Measurements from ENCODE around the gene LINGO1. TPM values are rescaled to one million over a fixed set of nuclear protein-coding genes. Genes with fewer than 3 reads are reported as not detected.

The LINGO1 gene
- total and polyA plus RNA-seq, 9 of the 15 experiments (the other 6 are each of a cell fraction or from before 2014, with no cell fraction given), result 0.07 to 15.3 (median 2.1) TPM

DNA sequence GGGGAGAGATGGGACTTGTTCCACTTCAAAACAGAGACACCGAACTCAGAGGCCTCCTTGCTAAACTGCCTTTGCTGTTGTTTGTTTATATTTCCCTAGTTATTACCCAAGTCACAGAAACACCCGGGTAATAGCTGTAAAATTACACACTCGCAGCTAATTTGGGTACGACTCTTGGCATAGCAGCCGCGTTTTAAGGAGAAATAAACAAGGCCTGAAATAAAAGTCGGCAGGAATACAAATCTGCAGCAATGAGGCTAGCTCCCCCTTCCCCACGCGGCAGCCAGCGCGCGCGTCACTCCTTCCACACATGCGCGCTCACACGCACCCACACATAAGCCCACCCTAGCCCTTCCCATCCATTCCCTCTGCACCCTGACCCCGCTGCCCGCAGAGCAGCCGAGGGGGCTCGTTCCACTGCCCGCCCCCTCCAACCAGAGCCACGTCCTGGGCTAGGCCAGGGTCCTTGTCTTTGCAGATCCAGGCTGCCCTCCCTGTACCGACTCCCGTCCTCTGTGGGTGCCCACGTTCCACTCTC lies 67.3 kb downstream of the LINGO1 start:
- Histone ChIP-seq H3K27me3 (ENCODE audit: control insufficient read depth in 2 of 2, insufficient read depth in 2 of 2, low read length in 2 of 2) (peaks cover 19 to 23% of the 10 kb centered on the region in 2 experiments; a peak in 4 of 5 replicates), H3K9ac (ENCODE audit: insufficient read depth in 1 of 2, low read depth in 2 of 2, low read length in 2 of 2) (no peak overlapping the region), H3K9me1 (ENCODE audit: control insufficient read depth, insufficient read depth, low read length) (no peaks in the 10 kb centered on the region), H3K27ac (ENCODE audit: extremely low read depth, low read depth, low read length) (no peak overlapping the region), H2AFZ (ENCODE audit: low read depth, low read length) (0 out of 2 replicates have a peak overlapping the region, but pooled peaks have one; percentile 27), H4K20me1 (replicated peaks; ENCODE audit: control insufficient read depth, insufficient read depth, low read length) (no peaks in the 10 kb centered on the region), H3K4me3 (no peak overlapping the region), H3K79me2 (ENCODE audit: control insufficient read depth, insufficient read depth, low read length) (no peaks in the 10 kb centered on the region), H3K4me2 (ENCODE audit: insufficient read depth, low read length) (no peak overlapping the region), H3K4me1 (replicated peaks in 1 of 2; ENCODE audit: control insufficient read depth in 2 of 2, insufficient read depth in 2 of 2, low read length in 2 of 2) (peaks cover 11 to 14% of the 10 kb centered on the region in 2 experiments), H3K36me3 (ENCODE audit: control insufficient read depth, insufficient read depth, low read length) (no peaks in the 10 kb centered on the region), H3K9me3 (replicated peaks; ENCODE audit: control insufficient read depth, insufficient read depth, low read depth, low read length) (no peaks in the 10 kb centered on the region; the same call in 1 of the 2 replicates)
- ATAC-seq, result no peak
- ChIA-PET CTCF (ENCODE audit: low intra/inter-chr PET ratio) (no interaction called here), POLR2A (no interaction called here)
- 39% methylated on average over 25 of the region's 25 CpGs for WGBS (ENCODE audit: insufficient coverage, low coverage, missing lambda C conversion rate)
- DNase-seq (ENCODE audit: extremely low read depth in 1 of 4, low spot score in 3 of 4), result no peak
- BruUV-seq (replicated peaks), result no TSS peak
- no peak for FAIRE-seq
- intact Hi-C loops (cut with micrococcal nuclease) (no loop called here), in situ Hi-C loops (cut with MboI) (no loop called here)
- TF ChIP-seq SIN3A (IDR thresholded peaks at IDR 0.05; ENCODE audit: borderline replicate concordance in 2 of 2, control insufficient read depth in 1 of 2, low read depth in 2 of 2, low read length in 2 of 2) (no peak), MYBL2 (IDR thresholded peaks at IDR 0.05; ENCODE audit: low read depth) (no peak), MYBL2 (CRISPR knock-in tag; IDR thresholded peaks at IDR 0.05; ENCODE audit: borderline replicate concordance) (no peak), STAG1 (CRISPR knock-in tag; IDR thresholded peaks at IDR 0.05; ENCODE audit: borderline replicate concordance) (no peak), ZNF316 (IDR thresholded peaks at IDR 0.05) (no peak), HDAC1 (IDR thresholded peaks at IDR 0.05) (no peak), EP400 (IDR thresholded peaks at IDR 0.05) (no peak), DPF2 (IDR thresholded peaks at IDR 0.05) (no peak), JUND (IDR thresholded peaks at IDR 0.05; ENCODE audit: borderline replicate concordance, low read depth, low read length) (no peak), JUND (tag; IDR thresholded peaks at IDR 0.05; ENCODE audit: borderline replicate concordance, low read depth, low read length) (no peak), MXI1 (IDR thresholded peaks at IDR 0.05; ENCODE audit: low read depth, low read length) (no peak), ZNF24 (IDR thresholded peaks at IDR 0.05) (no peak), CBX3 (IDR thresholded peaks at IDR 0.05; ENCODE audit: borderline replicate concordance in 1 of 2, low read length in 2 of 2) (no peak), GABPB2 (CRISPR knock-in tag; conservative IDR thresholded peaks at IDR 0.05) (no peak)
- TF ChIP-seq, protein P1, sequence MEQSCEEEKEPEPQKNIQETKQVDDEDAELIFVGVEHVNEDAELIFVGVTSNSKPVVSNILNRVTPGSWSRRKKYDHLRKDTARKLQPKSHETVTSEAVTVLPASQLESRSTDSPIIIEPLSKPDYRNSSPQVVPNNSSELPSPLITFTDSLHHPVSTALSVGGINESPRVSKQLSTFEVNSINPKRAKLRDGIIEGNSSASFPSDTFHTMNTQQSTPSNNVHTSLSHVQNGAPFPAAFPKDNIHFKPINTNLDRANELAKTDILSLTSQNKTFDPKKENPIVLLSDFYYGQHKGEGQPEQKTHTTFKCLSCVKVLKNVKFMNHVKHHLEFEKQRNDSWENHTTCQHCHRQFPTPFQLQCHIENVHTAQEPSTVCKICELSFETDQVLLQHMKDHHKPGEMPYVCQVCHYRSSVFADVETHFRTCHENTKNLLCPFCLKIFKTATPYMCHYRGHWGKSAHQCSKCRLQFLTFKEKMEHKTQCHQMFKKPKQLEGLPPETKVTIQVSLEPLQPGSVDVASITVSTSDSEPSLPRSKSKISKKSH (CRISPR knock-in tag; IDR thresholded peaks at IDR 0.05), result no peak
- TF ChIP-seq, protein P2, sequence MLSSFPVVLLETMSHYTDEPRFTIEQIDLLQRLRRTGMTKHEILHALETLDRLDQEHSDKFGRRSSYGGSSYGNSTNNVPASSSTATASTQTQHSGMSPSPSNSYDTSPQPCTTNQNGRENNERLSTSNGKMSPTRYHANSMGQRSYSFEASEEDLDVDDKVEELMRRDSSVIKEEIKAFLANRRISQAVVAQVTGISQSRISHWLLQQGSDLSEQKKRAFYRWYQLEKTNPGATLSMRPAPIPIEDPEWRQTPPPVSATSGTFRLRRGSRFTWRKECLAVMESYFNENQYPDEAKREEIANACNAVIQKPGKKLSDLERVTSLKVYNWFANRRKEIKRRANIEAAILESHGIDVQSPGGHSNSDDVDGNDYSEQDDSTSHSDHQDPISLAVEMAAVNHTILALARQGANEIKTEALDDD (IDR thresholded peaks at IDR 0.05), result no peak
- TF ChIP-seq, protein P3, sequence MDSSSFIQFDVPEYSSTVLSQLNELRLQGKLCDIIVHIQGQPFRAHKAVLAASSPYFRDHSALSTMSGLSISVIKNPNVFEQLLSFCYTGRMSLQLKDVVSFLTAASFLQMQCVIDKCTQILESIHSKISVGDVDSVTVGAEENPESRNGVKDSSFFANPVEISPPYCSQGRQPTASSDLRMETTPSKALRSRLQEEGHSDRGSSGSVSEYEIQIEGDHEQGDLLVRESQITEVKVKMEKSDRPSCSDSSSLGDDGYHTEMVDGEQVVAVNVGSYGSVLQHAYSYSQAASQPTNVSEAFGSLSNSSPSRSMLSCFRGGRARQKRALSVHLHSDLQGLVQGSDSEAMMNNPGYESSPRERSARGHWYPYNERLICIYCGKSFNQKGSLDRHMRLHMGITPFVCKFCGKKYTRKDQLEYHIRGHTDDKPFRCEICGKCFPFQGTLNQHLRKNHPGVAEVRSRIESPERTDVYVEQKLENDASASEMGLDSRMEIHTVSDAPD (CRISPR knock-in tag; IDR thresholded peaks at IDR 0.05), result no peak
